ENCODE data around the gene CARM1. TPM values are rescaled to one million over a fixed set of nuclear protein-coding genes. Genes with fewer than 3 reads are reported as not detected.

Gene CARM1
- total and polyA plus RNA-seq, 2 of the 13 experiments (the other 11 are each of a cell fraction or from before 2014, with no cell fraction given): 27.6 to 55.8 TPM

DNA sequence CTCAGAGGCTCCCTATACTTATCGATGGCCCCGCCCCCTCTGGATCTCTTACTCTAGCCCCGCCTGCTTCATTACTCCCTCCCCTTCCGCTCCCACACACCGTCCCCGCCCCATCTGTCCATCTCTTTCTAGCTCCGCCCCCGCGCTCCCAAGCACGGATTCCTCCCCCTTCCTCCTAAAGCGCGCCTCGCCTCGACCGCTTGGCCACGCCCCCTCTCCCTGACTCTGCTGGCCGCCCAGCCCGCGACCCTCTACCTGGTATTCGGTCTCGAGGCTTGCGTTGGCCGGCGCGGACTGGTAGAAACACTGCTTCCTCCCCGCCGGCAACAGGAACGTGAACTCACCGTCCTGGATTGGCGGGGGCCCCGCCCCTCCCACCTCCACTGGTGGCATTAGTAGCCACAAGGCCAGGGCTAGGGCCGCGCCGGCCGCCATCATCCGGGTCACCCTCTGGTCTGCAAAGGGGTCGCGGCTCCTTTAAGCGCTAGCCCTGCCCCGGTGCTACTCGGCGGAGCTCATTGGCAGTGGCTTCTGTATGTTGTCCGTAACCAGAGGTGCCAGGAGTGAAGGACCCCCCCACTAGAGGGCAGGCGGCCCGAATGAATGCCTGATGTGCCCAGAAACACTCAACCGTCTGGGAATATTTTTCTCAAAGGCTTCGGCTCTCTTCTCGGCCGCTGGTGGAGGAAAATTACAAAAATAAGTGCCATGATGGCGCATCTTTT lies 35.4 kb upstream of the CARM1 start, which contains the start of gene TMED1 (continued):
- TF ChIP-seq, protein P1, sequence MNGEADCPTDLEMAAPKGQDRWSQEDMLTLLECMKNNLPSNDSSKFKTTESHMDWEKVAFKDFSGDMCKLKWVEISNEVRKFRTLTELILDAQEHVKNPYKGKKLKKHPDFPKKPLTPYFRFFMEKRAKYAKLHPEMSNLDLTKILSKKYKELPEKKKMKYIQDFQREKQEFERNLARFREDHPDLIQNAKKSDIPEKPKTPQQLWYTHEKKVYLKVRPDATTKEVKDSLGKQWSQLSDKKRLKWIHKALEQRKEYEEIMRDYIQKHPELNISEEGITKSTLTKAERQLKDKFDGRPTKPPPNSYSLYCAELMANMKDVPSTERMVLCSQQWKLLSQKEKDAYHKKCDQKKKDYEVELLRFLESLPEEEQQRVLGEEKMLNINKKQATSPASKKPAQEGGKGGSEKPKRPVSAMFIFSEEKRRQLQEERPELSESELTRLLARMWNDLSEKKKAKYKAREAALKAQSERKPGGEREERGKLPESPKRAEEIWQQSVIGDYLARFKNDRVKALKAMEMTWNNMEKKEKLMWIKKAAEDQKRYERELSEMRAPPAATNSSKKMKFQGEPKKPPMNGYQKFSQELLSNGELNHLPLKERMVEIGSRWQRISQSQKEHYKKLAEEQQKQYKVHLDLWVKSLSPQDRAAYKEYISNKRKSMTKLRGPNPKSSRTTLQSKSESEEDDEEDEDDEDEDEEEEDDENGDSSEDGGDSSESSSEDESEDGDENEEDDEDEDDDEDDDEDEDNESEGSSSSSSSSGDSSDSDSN (CRISPR knock-in tag; IDR thresholded peaks at IDR 0.05): peak; percentile 64
- TF ChIP-seq, protein P2, sequence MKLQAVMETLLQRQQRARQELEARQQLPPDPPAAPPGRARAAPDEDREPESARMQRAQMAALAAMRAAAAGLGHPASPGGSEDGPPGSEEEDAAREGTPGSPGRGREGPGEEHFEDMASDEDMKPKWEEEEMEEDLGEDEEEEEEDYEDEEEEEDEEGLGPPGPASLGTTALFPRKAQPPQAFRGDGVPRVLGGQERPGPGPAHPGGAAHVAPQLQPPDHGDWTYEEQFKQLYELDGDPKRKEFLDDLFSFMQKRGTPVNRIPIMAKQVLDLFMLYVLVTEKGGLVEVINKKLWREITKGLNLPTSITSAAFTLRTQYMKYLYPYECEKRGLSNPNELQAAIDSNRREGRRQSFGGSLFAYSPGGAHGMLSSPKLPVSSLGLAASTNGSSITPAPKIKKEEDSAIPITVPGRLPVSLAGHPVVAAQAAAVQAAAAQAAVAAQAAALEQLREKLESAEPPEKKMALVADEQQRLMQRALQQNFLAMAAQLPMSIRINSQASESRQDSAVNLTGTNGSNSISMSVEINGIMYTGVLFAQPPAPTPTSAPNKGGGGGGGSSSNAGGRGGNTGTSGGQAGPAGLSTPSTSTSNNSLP (IDR thresholded peaks at IDR 0.05; ENCODE audit: low read depth, low read length): no peak
- TF ChIP-seq ZNF446 (CRISPR knock-in tag; IDR thresholded peaks at IDR 0.05): no peak; the same call in 1 of the 2 replicates
- TF ChIP-seq SSRP1 (CRISPR knock-in tag; IDR thresholded peaks at IDR 0.05): no peak
- no peak for TF ChIP-seq JDP2 (CRISPR knock-in tag; IDR thresholded peaks at IDR 0.05; ENCODE audit: borderline replicate concordance)
- peak; percentile 76 for TF ChIP-seq POLR2G (IDR thresholded peaks at IDR 0.05; ENCODE audit: low read depth, low read length)
- TF ChIP-seq, protein P3, sequence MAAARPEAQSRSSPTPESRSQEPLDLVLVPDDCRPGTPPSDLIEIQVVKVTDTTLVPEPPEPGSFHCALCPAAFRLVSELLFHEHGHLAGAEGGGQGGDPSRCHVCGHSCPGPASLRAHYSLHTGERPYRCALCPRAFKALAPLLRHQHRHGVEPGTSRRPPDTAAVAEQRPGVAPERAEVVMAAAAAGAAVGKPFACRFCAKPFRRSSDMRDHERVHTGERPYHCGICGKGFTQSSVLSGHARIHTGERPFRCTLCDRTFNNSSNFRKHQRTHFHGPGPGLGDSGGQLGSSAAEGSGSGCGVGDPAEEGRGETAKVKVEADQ (CRISPR knock-in tag; IDR thresholded peaks at IDR 0.05; ENCODE audit: borderline replicate concordance): 0 out of 2 replicates have a peak, but pooled peaks have one; percentile 1
- TF ChIP-seq, protein P4, sequence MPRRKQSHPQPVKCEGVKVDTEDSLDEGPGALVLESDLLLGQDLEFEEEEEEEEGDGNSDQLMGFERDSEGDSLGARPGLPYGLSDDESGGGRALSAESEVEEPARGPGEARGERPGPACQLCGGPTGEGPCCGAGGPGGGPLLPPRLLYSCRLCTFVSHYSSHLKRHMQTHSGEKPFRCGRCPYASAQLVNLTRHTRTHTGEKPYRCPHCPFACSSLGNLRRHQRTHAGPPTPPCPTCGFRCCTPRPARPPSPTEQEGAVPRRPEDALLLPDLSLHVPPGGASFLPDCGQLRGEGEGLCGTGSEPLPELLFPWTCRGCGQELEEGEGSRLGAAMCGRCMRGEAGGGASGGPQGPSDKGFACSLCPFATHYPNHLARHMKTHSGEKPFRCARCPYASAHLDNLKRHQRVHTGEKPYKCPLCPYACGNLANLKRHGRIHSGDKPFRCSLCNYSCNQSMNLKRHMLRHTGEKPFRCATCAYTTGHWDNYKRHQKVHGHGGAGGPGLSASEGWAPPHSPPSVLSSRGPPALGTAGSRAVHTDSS (CRISPR knock-in tag; conservative IDR thresholded peaks at IDR 0.05): no peak
- no peak for TF ChIP-seq ZIK1 (CRISPR knock-in tag; IDR thresholded peaks at IDR 0.05; ENCODE audit: borderline replicate concordance, low read depth)
- TF ChIP-seq NPAS2 (CRISPR knock-in tag; IDR thresholded peaks at IDR 0.05; ENCODE audit: borderline replicate concordance): no peak
- TF ChIP-seq, protein P5, sequence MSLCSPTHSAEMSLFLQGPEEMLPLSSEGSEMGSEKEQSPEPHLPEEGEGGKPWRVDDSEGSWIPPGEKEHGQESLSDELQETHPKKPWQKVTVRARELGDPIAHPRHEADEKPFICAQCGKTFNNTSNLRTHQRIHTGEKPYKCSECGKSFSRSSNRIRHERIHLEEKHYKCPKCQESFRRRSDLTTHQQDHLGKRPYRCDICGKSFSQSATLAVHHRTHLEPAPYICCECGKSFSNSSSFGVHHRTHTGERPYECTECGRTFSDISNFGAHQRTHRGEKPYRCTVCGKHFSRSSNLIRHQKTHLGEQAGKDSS (CRISPR knock-in tag; IDR thresholded peaks at IDR 0.05; ENCODE audit: borderline replicate concordance, low read depth): 0 out of 2 replicates have a peak, but pooled peaks have one; percentile 16
- TF ChIP-seq ZNF720 (CRISPR knock-in tag; IDR thresholded peaks at IDR 0.05): no peak
- TF ChIP-seq ZNF652 (CRISPR knock-in tag; IDR thresholded peaks at IDR 0.05; ENCODE audit: borderline replicate concordance, low read depth): no peak
- 0 out of 2 replicates have a peak, but pooled peaks have one; percentile 72 for TF ChIP-seq GATAD1 (CRISPR knock-in tag; IDR thresholded peaks at IDR 0.05)
- TF ChIP-seq ZNF432 (CRISPR knock-in tag; IDR thresholded peaks at IDR 0.05; ENCODE audit: borderline replicate concordance): no peak
- no peak for TF ChIP-seq KDM3A (CRISPR knock-in tag; IDR thresholded peaks at IDR 0.05; ENCODE audit: low read depth)
- no peak; the same call in 1 of the 2 replicates for TF ChIP-seq KLF15 (CRISPR knock-in tag; IDR thresholded peaks at IDR 0.05; ENCODE audit: borderline replicate concordance)
- TF ChIP-seq YY1 (IDR thresholded peaks at IDR 0.05; ENCODE audit: insufficient read depth, insufficient replicate concordance, low read depth, low read length): peak; percentile 86
- TF ChIP-seq CREB1 (IDR thresholded peaks at IDR 0.05): no peak
- TF ChIP-seq CREB1 (CRISPR knock-in tag; IDR thresholded peaks at IDR 0.05): no peak
- TF ChIP-seq CBX2 (IDR thresholded peaks at IDR 0.05; ENCODE audit: low read depth, low read length): no peak
- TF ChIP-seq CBX2 (CRISPR knock-in tag; IDR thresholded peaks at IDR 0.05; ENCODE audit: low read depth): no peak
- TF ChIP-seq ZFP82 (CRISPR knock-in tag; IDR thresholded peaks at IDR 0.05; ENCODE audit: borderline replicate concordance): 0 out of 2 replicates have a peak, but pooled peaks have one; percentile 42
